Measurements from ENCODE around the gene ETNK1.
"Not testable (repeated sequence)": the region's sequence is repeated elsewhere in the genome, so short reads cannot be mapped to it uniquely, and the experiment has no call there.

ETNK1 gene

GRCh38 chr12:22624870-22625761 is at the start of gene ETNK1:
TSS of gene ETNK1 (plus strand) at chr12:22625171. CDS start at chr12:22625431, 260 bp downstream.
- peak; percentile 91 for DNase-seq (ENCODE audit: low read depth)

- no peak for DNase-seq (ENCODE audit: low read depth)
These were observed 48.9 kb upstream of the ETNK1 start for GRCh38 chr12:22576065-22576464.

GRCh38 chr12:22576473-22576872 is 48.5 kb upstream of the ETNK1 start:
- DNase-seq (ENCODE audit: low read depth): no peak

GRCh38 chr12:22577667-22578066 is 47.3 kb upstream of the ETNK1 start:
- DNase-seq (ENCODE audit: low read depth): no peak

GRCh38 chr12:22578328-22578727 is 46.6 kb upstream of the ETNK1 start:
- DNase-seq (ENCODE audit: low read depth): no peak

GRCh38 chr12:22588817-22589216 is 36.2 kb upstream of the ETNK1 start:
- DNase-seq (ENCODE audit: low read depth): no peak

GRCh38 chr12:22593864-22594263 is 31.1 kb upstream of the ETNK1 start:
- no peak for DNase-seq (ENCODE audit: low read depth)

GRCh38 chr12:22597539-22597938 is 27.4 kb upstream of the ETNK1 start:
- not testable (repeated sequence) for DNase-seq (ENCODE audit: low read depth)

GRCh38 chr12:22598141-22598762 is 26.7 kb upstream of the ETNK1 start:
- no peak for DNase-seq (ENCODE audit: low read depth)

- DNase-seq (ENCODE audit: low read depth): no peak
These were observed 26.2 kb upstream of the ETNK1 start for GRCh38 chr12:22598763-22599161.

- DNase-seq (ENCODE audit: low read depth): no peak
These were observed 24.8 kb upstream of the ETNK1 start for GRCh38 chr12:22600181-22600580.

- DNase-seq (ENCODE audit: low read depth): no peak
These were observed 15.5 kb upstream of the ETNK1 start for GRCh38 chr12:22609501-22609900.

- DNase-seq (ENCODE audit: low read depth): no peak
These were observed 14.8 kb upstream of the ETNK1 start for GRCh38 chr12:22610131-22610530.

GRCh38 chr12:22612822-22613221 is 12.1 kb upstream of the ETNK1 start:
- not testable (repeated sequence) for DNase-seq (ENCODE audit: low read depth)

GRCh38 chr12:22615963-22616501 is 8.9 kb upstream of the ETNK1 start:
- DNase-seq (ENCODE audit: low read depth): no peak

GRCh38 chr12:22617630-22618029 is 7.3 kb upstream of the ETNK1 start:
- no peak for DNase-seq (ENCODE audit: low read depth)

- no peak for DNase-seq (ENCODE audit: low read depth)
These were observed 462 bp upstream of the ETNK1 start for GRCh38 chr12:22624548-22624869.

GRCh38 chr12:22625762-22626294 is 857 bp downstream of the ETNK1 start:
- DNase-seq (ENCODE audit: low read depth): peak; percentile 43

- peak; percentile 29 for DNase-seq (ENCODE audit: low read depth)
These were observed 1.4 kb downstream of the ETNK1 start for GRCh38 chr12:22626406-22626805.

GRCh38 chr12:22627371-22627770 is 2.4 kb downstream of the ETNK1 start:
- no peak for DNase-seq (ENCODE audit: low read depth)

GRCh38 chr12:22628228-22628627 is 3.3 kb downstream of the ETNK1 start:
- DNase-seq (ENCODE audit: low read depth): no peak

- DNase-seq (ENCODE audit: low read depth): peak; percentile 23
These were observed 7.0 kb downstream of the ETNK1 start for GRCh38 chr12:22631863-22632463.

GRCh38 chr12:22634883-22635282 is 9.9 kb downstream of the ETNK1 start:
- DNase-seq (ENCODE audit: low read depth): no peak

Measured in EH (cell line).